Stimulated activated CD8-positive, alpha-beta memory T cell treated with anti-CD3 and anti-CD28 coated beads, Interleukin-4, amount 100 ng/mL, for 1 hour (primary cell): ENCODE data around the gene KRT72.

Source experiments
- DNase-seq, 2 donors: peaks; one replicate each; pipeline ENCODE4 v3.0.0-alpha.2; 2020; ENCODE audit warnings: low read depth in 2 of 2, low spot score in 1 of 2

The KRT72 gene

DNA sequence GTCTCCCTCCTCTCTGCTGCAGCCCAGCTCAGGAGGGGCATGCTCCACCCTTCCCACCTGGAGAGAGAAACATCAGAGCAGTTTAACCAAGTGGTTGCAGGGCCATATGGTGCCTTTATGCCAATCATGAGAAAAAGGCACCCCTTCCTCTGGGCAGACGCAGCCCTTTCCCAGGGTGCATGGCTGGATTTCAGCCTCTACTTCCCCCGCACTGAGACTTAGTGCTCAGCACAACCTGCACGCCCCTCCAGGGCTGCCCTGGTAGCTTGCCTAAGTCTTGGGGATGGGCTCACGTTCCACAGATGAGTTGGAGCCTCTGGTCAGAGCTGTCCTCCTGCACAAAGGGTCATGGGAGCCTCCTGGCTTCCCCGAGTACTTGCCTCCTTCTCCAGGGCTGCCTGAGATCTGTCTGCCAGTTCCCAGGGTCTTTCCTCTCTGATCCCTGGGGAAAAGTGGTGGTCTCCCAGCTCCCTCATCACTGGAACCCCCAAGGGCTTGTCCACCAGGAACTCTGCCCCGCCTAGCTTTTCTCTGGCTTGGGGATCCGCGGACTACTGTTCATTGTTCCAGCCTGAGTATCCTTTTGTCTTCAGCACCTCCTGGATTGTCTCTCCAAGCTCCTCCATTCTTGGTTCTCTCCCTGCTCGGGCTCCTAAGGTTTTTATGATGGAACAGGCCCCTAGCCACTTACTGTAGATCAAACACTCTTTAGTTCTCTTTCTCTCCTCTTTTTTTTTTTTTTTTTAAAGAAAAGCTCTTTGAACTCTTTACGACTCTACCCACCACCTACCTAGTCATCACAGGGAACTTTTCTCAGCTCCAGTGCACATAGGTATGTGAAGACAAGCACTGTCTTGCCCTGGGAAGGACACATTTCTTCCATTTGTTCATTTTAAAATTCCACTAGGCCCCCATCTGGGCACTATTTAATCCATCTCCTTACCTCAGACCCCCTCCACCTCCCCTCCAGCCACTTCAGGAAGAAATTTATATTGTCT is 21.5 kb downstream of the KRT72 start:
- DNase-seq = no peak

DNA sequence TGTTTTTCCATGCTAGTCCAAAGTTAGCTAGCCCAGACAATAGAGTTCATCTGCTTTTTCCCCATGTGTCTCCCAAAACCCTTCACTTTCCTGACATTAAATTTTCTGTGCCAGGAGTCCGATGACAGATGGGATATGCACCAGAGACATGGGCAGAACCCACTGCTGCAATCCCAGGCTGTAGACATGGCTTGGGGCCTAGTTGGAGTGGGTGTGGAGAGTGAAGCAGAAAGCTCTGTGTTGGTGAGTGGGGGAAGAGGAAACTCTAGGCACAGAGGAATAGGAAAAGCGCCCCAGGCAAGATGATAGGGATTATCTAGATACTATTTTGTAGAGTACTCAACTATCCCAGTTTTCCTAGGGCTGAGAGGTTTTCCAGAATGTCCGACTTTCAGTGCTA is 22.8 kb downstream of the KRT72 start:
- DNase-seq = no peak

DNA sequence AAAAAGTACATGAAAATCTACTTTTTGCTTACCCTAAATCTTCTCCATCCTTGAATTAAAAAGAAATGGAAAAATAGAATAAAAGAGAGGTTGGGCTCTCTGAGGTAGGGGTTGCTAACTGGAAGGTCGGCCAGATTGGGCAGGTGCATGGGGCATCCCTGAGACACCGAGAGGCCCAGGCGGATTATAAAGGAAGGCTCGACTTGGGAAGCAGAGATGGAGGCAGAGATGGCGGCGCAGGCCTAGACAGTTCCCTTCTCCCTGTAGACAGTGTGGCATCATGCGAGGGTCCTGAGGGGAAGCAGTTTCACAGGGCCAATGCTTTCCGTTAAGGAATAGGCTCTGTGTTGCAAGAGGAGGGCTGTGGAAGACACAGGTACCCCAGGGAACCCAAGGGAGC is 23.9 kb downstream of the KRT72 start:
- DNase-seq = no peak

DNA sequence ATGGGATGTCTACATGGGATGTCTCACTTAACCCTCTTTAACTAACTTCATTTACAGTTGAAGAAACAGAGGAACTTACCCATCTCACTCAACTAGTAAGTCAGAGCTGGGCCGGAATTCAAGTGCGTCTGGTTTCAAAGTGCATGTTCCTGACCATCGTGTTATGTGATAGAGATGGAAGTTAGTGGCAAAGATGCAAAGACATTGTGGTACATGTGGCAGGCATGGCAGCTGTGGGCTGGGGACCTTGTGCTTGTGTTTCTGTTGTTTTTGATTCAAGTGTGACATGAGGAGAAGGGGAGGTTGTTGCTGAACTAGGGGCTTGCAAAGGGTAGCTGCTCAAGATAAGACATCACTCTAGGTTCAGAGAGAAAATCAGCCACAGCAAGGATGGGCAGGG is 25.3 kb downstream of the KRT72 start:
- DNase-seq = no peak

DNA sequence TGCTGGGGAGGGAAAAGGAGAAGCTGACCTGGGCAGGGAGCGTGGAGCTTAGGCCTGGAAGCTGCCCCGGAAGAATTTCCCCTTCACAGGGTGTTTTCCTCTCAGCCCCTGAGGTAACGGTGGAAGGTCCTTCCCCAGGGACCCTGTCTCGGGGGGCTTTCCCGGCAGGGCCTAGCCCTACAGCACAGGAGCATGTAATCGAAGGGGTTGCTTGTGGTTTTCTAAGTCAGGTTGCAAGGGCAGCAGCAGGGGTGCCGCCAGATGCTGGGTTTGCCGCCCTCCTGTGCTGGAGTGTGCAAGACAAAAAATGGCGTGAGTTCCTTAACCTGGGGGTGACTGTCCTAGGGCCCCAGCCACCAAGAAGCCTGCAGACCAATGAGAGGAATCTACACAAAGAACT is 26.0 kb downstream of the KRT72 start:
- DNase-seq = no peak

DNA sequence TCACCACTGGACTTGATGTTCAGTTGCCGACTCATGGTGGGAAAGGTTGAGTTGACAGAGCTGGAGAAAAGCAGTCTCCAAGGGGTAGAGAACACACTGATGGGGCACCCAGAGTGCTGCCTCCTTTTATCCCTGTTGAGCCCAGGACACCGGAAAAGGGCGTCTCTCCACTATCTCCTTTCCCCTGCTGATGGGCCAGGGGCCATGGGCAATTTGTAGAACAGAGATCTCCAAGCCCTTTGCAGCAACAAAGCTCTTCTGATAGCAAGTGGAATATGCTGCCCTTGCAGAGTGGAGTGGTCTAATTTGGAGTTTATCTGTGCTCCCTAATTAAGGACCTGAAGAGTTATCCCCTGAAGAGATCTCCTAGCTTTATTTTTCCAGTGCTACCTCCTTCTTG is 27.5 kb downstream of the KRT72 start, which contains the start of gene KRT74:
Gene KRT74, minus strand, starts transcription at position 101 of the 400 bp plus-strand sequence. Its CDS starts 66 bp downstream, at position 35.
- DNase-seq = no peak

DNA sequence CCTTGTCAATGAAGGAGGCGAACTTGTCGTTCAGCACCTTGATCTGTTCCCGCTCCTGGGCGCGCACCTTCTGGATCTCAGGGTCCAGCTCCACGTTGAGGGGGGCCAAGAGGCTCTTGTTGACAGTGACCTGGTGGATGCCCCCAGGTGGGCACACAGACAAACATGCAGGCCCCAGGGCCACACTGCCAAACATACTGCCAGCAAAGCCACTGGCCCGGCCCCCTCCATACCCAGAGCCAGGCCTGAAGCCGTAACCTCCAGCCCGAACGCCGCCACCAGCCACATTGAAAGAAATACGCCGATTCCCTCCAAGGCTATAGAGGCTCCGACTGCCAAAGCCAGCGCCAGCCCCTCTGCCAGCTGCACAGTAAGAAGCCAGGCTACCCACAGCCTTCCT is 28.0 kb downstream of the KRT72 start:
- no peak for DNase-seq

DNA sequence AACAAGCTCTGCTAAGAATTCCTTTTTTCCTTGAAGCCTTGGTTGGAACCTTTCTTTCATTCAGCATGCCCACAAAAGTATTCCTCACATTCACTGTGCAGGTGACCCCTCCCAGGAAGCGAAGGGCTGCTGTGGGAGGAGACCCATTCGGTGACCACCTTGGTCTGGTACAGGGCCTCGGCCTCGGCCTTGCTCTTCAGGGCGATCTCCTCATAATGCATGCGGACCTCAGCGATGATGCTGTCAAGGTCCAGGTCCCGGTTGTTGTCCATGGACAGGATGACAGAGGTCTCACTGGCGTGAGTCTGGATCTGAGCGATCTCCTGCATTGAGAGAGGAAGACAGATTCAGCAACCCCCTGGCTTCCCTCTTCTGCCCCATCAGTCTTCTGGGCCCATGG is 30.8 kb downstream of the KRT72 start:
- no peak for DNase-seq

DNA sequence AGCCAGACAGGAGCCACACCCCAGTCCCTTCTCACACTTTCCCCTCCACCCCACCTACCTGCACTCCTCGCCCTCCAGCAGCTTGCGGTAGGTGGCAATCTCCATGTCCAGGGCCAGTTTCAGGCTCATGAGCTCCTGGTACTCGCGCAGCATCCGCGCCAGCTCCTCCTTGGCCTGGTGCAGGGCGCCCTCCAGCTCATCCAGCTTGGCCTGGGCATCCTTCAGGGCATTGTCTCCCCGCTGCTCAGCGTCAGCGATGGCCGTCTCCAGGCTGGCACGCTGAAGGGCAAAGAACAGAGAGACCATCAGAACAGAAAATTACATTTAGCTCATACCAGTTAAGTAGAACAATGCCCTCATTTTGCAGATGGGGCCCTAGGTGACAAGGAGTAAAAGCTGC is 33.2 kb downstream of the KRT72 start:
- no peak for DNase-seq

DNA sequence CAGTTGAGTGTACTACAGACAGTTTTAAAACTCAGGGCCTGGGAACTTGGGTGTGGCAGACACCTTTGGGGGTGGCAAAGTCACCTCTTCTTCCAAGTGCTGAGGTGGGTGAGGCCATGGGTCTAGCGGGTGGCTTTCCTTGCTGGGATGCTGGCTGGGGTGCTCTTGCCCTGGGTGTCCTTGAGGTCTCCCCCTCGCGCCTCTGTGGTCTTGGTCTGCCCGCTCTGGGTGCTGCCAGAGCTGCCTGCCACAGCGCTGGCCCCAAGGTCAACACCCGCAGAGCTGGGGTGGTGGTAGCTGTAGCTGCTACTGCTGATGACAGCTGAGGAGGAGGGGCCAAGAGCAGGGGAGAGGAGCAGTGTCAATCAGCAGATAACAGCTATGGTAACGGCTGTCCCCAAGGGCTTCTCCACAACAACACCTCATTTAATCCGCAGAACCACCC is 34.4 kb downstream of the KRT72 start:
- DNase-seq = peak; percentile 27 to 30

DNA sequence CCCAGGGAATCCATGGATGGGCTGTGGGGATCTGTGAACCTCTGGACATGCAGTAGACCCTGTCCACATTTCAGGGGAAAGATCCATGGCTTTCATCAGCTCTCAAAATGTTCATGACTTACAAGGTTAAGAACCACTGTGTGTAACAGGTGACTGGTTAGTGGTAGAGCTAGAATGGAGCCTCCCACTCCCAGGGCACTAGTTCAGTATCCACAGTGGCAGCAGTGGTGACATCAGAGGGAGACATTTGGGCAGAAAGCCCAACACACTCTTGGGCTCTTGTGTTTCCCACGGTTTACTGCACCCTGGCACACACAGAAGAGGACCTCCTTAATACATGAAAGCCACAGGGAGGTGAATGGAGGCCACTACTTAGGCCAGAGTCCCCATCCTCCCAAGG is 36.7 kb downstream of the KRT72 start:
- DNase-seq = no peak

DNA sequence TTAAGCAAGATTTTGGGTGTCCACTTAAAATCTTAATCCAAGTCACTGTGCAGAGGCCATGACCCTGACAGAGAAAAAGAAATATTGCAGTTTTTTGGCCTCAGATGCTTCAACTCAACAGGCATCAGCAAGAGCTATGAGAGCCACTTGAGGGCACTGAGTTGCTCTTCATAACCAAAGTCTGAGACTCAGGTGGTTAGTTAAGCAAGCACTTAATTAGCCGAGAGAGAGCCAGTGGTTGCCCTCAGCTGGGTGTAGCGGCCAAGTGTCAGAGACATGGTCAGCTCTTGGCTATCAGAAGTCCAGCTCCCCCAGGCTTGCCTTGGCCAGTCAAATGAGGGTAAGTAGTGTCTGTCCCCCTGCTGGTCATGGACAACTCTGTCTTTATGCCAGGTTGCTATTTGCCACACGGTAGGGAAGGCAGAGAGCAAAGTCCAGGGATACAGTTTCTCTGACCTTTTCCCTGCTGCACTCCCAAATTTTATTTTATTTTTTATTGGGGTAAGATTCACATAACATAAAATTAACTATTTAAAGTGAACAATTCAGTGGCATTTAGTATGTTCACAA is 39.3 kb downstream of the KRT72 start:
- no peak for DNase-seq

DNA sequence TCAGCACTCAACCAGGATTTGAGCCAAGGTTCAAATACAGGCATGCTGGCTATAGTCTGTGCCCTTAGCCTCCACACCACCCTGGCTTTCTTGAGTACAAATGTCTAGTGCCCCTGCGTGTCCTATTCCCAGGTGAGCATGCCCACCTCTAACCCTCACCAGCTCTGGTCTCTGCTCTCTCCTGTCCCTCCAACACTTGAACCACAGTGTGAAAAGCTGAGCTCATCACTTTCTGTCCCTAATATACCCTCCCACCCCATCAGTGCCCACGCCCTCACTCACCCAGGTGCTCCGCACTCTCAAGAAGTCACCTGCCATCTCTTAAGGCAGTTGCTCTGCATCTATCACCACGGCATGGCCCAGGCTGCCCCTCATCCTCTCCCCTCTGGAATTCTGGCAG is 41.3 kb downstream of the KRT72 start:
- DNase-seq = no peak

DNA sequence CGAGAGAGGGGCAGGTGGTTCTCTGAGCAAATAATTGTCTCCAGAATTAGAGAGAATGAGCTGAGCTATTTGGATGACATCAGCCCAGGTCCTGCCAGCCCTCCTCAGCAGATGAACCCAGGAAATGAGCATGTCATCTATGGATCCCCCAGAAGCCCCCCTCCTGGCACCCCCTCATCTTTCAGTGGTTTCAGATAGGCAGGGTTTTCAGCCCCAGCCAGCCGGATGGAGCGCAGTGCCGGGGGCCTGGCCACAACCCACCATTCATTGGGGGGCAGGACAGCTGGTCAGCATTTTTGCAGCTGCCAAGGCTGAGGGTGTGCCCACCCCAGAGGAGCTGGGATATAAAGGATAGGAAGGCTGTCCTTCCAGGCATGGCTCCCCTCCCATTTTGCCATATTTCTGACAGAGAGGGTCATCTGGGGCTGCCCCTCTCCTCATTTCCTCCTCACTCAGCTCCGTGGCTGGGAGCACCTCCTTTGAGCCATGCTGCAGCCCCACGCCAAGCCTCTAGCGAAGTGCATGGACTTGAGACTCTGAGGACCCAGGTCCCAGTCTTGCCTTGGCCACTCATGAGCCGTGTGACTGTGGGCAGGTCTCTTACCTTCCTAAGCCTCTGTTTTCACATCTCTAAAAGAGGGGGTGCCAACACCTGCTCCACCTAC is 42.4 kb downstream of the KRT72 start:
- DNase-seq = no peak

DNA sequence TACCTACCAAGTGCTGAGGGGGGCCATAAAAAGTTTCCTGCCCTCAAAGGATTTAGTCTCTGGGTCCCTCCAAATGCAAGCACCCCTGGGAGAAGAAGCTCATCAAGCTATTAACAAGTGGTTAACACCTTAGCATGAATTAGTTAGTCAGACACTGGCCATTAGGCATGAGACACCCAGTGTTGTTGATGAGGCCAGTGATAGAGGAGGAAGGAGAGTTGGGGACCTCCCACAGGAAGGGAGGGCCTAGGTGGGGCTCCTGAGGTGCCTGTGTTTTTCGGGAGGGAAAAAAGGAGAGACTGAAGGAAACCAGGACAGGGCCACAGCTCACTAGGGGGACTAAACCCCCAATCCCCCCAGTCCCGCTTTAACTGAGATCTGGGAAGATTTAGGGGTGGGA is 43.8 kb downstream of the KRT72 start:
- DNase-seq = no peak

DNA sequence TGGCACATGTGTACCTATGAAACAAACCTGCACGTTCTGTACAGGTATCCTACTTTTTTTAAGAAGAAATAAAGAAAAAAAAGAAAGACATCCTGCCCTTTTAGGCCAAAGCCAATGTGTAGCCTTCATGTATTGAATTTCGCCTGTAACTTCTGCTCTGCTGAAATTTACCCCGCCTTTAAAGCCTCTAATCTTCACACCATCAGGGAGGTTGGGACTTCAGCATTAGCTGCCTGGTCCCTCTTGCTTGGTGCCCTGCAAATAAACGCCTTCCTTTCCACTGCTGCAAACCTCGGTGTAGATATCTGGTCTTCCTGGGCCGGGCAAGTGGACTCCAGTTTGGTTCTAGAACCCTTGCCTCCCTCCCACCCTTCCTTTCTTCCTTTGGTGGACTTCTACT is 45.7 kb downstream of the KRT72 start:
- no peak for DNase-seq

DNA sequence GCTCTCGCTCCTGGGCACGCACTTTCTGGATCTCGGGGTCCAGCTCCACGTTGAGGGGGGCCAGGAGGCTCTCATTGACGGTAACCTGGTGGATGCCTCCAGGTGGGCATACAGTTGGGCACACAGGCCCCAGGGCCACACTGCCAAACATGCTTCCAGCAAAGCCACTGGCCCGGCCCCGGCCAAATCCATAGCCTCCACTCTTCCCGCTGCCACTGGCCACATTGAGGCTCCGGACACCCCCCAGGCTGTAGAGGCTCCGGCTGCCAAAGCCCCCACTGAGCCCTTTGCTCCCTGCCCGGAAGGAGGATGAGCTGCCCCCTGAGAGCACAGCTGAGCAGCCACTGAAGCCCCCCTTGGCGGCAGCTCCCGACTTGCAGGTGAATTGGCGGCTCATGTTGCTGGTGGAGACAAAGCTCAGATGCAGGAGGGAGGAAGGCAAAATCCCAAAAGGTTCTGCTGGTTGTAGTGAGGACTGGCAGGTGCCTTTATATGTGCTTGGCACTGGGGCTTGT is 48.5 kb downstream of the KRT72 start, which contains the start of gene KRT71:
Gene KRT71, minus strand, starts transcription at position 465 of the 515 bp plus-strand sequence. Its CDS starts 68 bp downstream, at position 397.
- no peak for DNase-seq

DNA sequence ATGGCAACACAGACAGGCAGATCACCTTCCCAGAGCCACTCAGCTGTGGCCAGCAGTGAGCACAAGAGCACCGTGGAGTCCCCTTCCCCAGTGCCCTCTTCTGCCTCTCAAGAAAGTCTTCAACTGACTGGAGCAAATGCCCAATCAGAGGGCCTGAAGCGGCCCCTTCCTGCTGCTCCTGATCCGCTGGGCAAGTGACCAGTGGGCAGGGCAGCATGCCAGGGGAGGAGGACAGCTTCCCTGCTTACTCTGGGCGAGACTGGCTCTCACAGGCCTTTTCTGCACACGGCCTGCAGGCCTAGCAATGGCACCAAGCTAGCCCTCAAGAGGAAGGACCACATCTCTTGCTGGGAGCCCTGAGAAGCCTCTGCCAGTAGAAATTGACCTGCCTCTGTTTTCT is 49.2 kb downstream of the KRT72 start:
- DNase-seq = no peak

DNA sequence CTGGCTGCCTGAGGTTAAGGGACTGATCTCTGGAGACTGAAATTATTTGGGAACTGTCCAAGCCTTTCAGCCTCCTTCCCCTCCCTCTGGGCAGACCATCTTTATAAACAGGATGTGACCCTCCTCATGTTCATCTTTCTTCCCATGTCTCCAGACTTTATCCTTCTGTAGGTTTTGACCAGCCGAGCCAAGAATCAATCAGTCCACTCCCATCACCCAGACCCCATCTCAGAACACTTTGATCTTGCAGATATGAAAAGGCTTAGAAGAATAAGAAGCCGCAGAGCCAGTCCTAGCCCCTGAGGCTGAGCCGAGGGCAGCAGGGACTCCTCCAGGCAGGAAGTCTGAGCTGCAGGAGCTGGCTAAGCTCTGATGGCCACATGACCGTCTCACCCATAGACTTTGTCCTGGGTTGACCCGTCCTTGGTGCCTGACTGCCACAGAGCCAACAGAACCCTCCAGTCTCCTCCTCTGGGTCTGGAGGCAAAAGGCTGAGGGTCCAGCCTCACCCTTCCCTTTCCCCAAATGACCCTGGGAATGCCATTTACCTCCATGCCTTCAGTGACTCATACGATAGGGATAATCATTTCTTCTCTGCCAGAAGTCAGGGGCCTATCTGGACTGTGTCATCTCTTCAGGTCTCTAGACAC is 49.9 kb downstream of the KRT72 start:
- DNase-seq = no peak

DNA sequence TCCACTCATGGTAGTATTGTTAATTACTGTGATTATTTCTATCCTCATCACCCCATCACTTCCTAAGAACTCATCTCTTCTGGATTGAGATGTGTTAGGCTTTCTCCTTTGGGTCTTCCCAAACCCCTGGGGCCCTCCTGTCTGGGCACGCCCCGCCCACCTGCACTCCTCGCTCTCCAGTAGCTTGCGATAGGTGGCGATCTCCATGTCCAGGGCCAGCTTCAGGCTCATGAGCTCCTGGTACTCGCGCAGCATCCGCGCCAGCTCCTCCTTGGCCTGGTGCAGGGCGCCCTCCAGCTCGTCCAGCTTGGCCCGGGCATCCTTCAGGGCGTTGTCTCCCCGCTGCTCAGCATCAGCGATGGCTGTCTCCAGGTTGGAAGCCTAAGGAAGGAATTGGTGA is 55.1 kb downstream of the KRT72 start:
- DNase-seq = no peak
